Epithelial cell of esophagus (primary cell): ENCODE measurements around the gene ZMIZ1.

ENCODE experiments used
- DNase-seq: peaks from one replicate; pipeline ENCODE4 v3.0.0; 2010; ENCODE audit warnings: low read depth
- H3K4me3 ChIP-seq: 2 replicates; pipeline ENCODE4 v1.5.1; 2011; ENCODE audit warnings: mild to moderate bottlenecking, low read length, control low read depth
- CTCF ChIP-seq: IDR thresholded peaks from 2 replicates; pipeline ENCODE4 v1.5.1; 2011; ENCODE audit warnings: low read depth, mild to moderate bottlenecking, low read length, control low read depth, inconsistent platforms; ENCODE audit not compliant: insufficient read depth; ENCODE audit errors: missing control alignments

Gene ZMIZ1

GRCh38 chr10:79289801-79290200 lies 221.0 kb downstream of the ZMIZ1 start:
- TF ChIP-seq CTCF: no peak
- DNase-seq: no peak
- H3K4me3 ChIP-seq: no peak overlapping the region

GRCh38 chr10:79292026-79292766 lies 223.4 kb downstream of the ZMIZ1 start:
- no peak for TF ChIP-seq CTCF

GRCh38 chr10:79292891-79293746 lies 224.4 kb downstream of the ZMIZ1 start:
- H3K4me3 ChIP-seq: no peak overlapping the region
- TF ChIP-seq CTCF: peak; percentile 63
- DNase-seq: no peak

More at GRCh38 chr10:79292026-79292766, 223.4 kb downstream of the ZMIZ1 start:
- no peak overlapping the region for H3K4me3 ChIP-seq
- no peak for DNase-seq

- H3K4me3 ChIP-seq: no peak overlapping the region
- TF ChIP-seq CTCF: no peak
- peak; percentile 90 for DNase-seq
Measured at GRCh38 chr10:79293841-79294581, 225.2 kb downstream of the ZMIZ1 start.

GRCh38 chr10:79295563-79295962 lies 226.8 kb downstream of the ZMIZ1 start:
- no peak for TF ChIP-seq CTCF
- peak; percentile 24 for DNase-seq
- no peak overlapping the region for H3K4me3 ChIP-seq

- no peak for DNase-seq
- TF ChIP-seq CTCF: no peak
- H3K4me3 ChIP-seq: no peak overlapping the region
Measured at GRCh38 chr10:79296431-79296830, 227.7 kb downstream of the ZMIZ1 start.
